ENCODE data around the gene NAA38.
A peak's percentile ranks its signal among the peaks of the same experiment; 100 is the strongest.

The NAA38 gene

DNA sequence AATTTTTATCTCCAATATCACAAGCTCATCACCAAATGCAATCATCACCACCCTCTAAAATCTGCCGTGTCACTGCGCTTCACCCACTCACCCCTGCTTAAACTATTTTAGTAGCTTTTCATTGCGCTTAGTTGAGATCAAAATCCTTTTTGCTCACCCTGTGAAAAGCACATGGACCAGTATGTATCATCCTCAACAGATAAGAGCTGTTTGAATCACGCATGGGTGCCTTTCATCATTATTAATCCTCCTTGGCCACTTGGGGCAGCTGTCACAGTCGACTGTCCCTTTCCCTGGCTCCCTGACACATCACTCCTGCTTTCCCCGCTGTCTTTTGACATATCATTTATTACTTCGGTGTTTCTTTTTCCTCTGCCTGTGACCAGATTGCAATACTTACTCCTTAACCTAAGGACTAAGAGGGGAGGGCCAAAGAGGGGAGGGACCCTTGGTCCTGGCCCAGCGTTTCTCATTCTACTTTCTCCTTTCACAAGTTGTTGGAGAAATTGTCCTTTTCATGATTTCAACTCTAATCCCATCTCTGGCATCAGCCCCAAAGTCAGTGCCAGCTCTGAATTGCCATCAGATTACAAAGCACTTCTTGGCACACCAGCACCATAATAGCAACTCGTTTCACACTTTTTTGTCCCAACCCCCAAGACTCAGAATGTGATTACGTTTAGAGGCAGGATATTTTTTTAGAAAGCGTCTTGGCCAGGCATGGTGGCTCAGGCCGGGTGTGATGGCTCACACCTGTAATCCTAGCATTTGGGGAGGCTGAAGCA, 32.0 kb downstream of the NAA38 start:
- Histone ChIP-seq H2BK15ac (ENCODE audit: low read depth, poor library complexity, severe bottlenecking) (no peak overlapping the region), H2BK12ac (ENCODE audit: low read length in 2 of 2) (no peak overlapping the region), H4K8ac (ENCODE audit: low read length) (no peak overlapping the region), H3K9me3 (ENCODE audit: control insufficient read depth, low read length) (no peaks in the 10 kb centered on the region), H3K4me2 (ENCODE audit: low read length, poor library complexity, severe bottlenecking) (no peak overlapping the region), H3K79me1 (replicated peaks; ENCODE audit: low read length, poor library complexity, severe bottlenecking) (no peaks in the 10 kb centered on the region), H2BK120ac (ENCODE audit: low read depth, low read length) (no peak overlapping the region), H4K91ac (ENCODE audit: low read length) (no peak overlapping the region), H2BK5ac (ENCODE audit: low read depth, low read length, poor library complexity, severe bottlenecking) (no peak overlapping the region), H3K27me3 (ENCODE audit: control insufficient read depth in 1 of 2, insufficient read depth in 1 of 2, low read length in 2 of 2) (peaks cover 6 to 36% of the 10 kb centered on the region in 2 experiments), H3K36me3 (ENCODE audit: control insufficient read depth in 1 of 2, insufficient read depth in 2 of 2, low read depth in 1 of 2, low read length in 2 of 2) (no peaks in the 10 kb centered on the region), H3K23ac (ENCODE audit: low read length in 2 of 2) (no peak overlapping the region), H3K4me1 (ENCODE audit: control insufficient read depth, insufficient read depth, low read depth, low read length) (no peaks in the 10 kb centered on the region), H2AFZ (ENCODE audit: low read depth, low read length) (no peak overlapping the region), H3K4ac (ENCODE audit: low read depth in 1 of 2, low read length in 2 of 2) (no peak overlapping the region), H3K9ac (ENCODE audit: low read length) (peak overlapping the region; percentile 33), H2AK5ac (ENCODE audit: low read length, severe bottlenecking) (no peak overlapping the region), H3K18ac (ENCODE audit: low read depth in 1 of 2, low read length in 2 of 2) (no peak overlapping the region), H3K4me3 (ENCODE audit: insufficient read depth in 1 of 2, low read depth in 1 of 2, low read length in 2 of 2) (no peak overlapping the region), H3K14ac (ENCODE audit: low read length in 2 of 2) (no peak overlapping the region), H3K27ac (ENCODE audit: low read length, poor library complexity, severe bottlenecking) (no peak overlapping the region)
- WGBS = 62% methylated on average over 11 of the region's 12 CpGs
- peak; percentile 24 for DNase-seq

DNA sequence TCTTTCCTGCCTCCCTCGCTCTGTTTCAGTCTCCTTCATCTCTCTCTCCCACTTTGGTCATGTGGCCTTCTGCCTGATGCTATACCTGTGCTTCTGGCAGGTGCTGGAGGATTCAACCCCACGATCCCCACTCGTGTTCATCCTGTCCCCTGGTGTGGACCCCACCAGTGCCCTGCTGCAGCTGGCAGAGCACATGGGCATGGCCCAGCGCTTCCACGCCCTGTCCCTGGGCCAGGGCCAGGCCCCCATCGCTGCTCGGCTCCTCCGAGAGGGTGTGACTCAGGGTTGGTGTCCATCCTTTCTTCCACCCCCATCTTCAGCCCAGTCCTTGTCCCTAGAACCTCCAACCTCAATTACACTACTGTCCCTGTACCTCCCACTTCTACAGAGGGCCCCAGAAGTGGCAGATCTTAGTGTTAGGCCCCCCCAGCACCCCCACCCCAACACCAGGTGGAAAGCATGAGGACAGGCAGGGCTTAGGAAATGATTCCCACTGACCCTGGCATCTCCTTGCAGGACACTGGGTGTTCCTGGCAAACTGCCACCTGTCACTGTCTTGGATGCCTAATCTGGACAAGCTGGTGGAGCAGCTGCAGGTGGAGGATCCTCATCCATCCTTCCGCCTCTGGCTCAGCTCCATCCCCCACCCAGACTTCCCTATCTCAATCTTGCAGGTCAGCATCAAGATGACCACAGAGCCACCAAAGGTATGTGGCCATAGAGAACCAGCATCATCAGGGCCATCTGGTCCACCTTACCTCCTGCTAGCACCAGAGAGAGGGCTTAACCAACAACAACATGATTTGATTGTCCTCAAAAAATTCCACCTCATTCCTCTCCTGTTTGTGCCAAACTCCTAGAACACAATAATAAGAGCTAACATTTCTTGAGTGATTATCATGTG, 33.1 kb downstream of the NAA38 start:
- H3K27ac ChIP-seq (ENCODE audit: low read length, poor library complexity, severe bottlenecking) = no peak overlapping the region
- H3K4me3 ChIP-seq (ENCODE audit: insufficient read depth in 1 of 2, low read depth in 1 of 2, low read length in 2 of 2) = no peak overlapping the region
- no peak overlapping the region for H4K8ac ChIP-seq (ENCODE audit: low read length)
- H2BK15ac ChIP-seq (ENCODE audit: low read depth, poor library complexity, severe bottlenecking) = no peak overlapping the region
- no peak overlapping the region for H3K4me2 ChIP-seq (ENCODE audit: low read length, poor library complexity, severe bottlenecking)
- H3K27me3 ChIP-seq (ENCODE audit: control insufficient read depth in 1 of 2, insufficient read depth in 1 of 2, low read length in 2 of 2) = peaks cover 11 to 40% of the 10 kb centered on the region in 2 experiments
- 76% methylated on average over 9 of the region's 9 CpGs for WGBS
- no peak overlapping the region for H2BK5ac ChIP-seq (ENCODE audit: low read depth, low read length, poor library complexity, severe bottlenecking)
- no peaks in the 10 kb centered on the region for H3K4me1 ChIP-seq (ENCODE audit: control insufficient read depth, insufficient read depth, low read depth, low read length)
- H3K79me1 ChIP-seq (replicated peaks; ENCODE audit: low read length, poor library complexity, severe bottlenecking) = no peaks in the 10 kb centered on the region
- DNase-seq = no peak
- no peaks in the 10 kb centered on the region for H3K36me3 ChIP-seq (ENCODE audit: control insufficient read depth in 1 of 2, insufficient read depth in 2 of 2, low read depth in 1 of 2, low read length in 2 of 2)
- H4K91ac ChIP-seq (ENCODE audit: low read length) = no peak overlapping the region
- H2BK120ac ChIP-seq (ENCODE audit: low read depth, low read length) = no peak overlapping the region
- H3K9me3 ChIP-seq (ENCODE audit: control insufficient read depth, low read length) = no peaks in the 10 kb centered on the region
- no peak overlapping the region for H3K23ac ChIP-seq (ENCODE audit: low read length in 2 of 2)
- H3K9ac ChIP-seq (ENCODE audit: low read length) = peak overlapping the region; percentile 33
- no peak overlapping the region for H2AK5ac ChIP-seq (ENCODE audit: low read length, severe bottlenecking)
- no peak overlapping the region for H3K18ac ChIP-seq (ENCODE audit: low read depth in 1 of 2, low read length in 2 of 2)
- H3K4ac ChIP-seq (ENCODE audit: low read depth in 1 of 2, low read length in 2 of 2) = no peak overlapping the region
- no peak overlapping the region for H2AFZ ChIP-seq (ENCODE audit: low read depth, low read length)
- no peak overlapping the region for H2BK12ac ChIP-seq (ENCODE audit: low read length in 2 of 2)
- H3K14ac ChIP-seq (ENCODE audit: low read length in 2 of 2) = no peak overlapping the region

DNA sequence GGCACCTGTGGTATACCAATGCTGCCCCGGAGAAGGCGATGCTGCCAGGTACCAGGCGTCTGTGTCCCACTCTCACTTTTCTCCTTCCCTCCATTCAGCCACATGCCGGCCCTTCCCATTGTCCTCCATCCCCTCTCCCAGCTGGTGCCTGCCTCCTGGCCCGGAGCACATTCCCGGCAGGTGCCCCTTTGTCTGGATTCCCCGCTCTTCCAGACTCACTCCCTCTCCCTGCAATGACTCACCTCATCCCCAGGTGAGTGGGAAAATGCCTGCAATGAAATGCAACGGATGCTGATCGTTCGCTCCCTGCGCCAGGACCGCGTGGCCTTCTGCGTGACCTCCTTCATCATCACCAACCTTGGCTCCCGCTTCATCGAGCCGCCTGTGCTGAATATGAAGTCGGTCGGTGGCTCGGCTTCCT, 33.8 kb downstream of the NAA38 start:
- H3K4me2 ChIP-seq (ENCODE audit: low read length, poor library complexity, severe bottlenecking) = no peak overlapping the region
- H3K4me3 ChIP-seq (ENCODE audit: insufficient read depth in 1 of 2, low read depth in 1 of 2, low read length in 2 of 2) = no peak overlapping the region
- no peaks in the 10 kb centered on the region for H3K9me3 ChIP-seq (ENCODE audit: control insufficient read depth, low read length)
- no peak overlapping the region for H2BK120ac ChIP-seq (ENCODE audit: low read depth, low read length)
- peak overlapping the region; percentile 12 for H2BK15ac ChIP-seq (ENCODE audit: low read depth, poor library complexity, severe bottlenecking)
- H3K27me3 ChIP-seq (ENCODE audit: control insufficient read depth in 1 of 2, insufficient read depth in 1 of 2, low read length in 2 of 2) = peaks cover 18 to 46% of the 10 kb centered on the region in 2 experiments
- H4K8ac ChIP-seq (ENCODE audit: low read length) = no peak overlapping the region
- no peak for DNase-seq
- no peak overlapping the region for H2AK5ac ChIP-seq (ENCODE audit: low read length, severe bottlenecking)
- H2BK12ac ChIP-seq (ENCODE audit: low read length in 2 of 2) = peak overlapping the region in 1 of 2 experiments; percentile 1
- no peak overlapping the region for H3K9ac ChIP-seq (ENCODE audit: low read length)
- 77% methylated on average over 20 of the region's 20 CpGs for WGBS
- no peak overlapping the region for H2BK5ac ChIP-seq (ENCODE audit: low read depth, low read length, poor library complexity, severe bottlenecking)
- H3K23ac ChIP-seq (ENCODE audit: low read length in 2 of 2) = no peak overlapping the region
- H3K27ac ChIP-seq (ENCODE audit: low read length, poor library complexity, severe bottlenecking) = no peak overlapping the region
- H3K18ac ChIP-seq (ENCODE audit: low read depth in 1 of 2, low read length in 2 of 2) = no peak overlapping the region
- H2AFZ ChIP-seq (ENCODE audit: low read depth, low read length) = no peak overlapping the region
- no peak overlapping the region for H4K91ac ChIP-seq (ENCODE audit: low read length)
- no peak overlapping the region for H3K4ac ChIP-seq (ENCODE audit: low read depth in 1 of 2, low read length in 2 of 2)
- no peak overlapping the region for H3K14ac ChIP-seq (ENCODE audit: low read length in 2 of 2)
- no peaks in the 10 kb centered on the region for H3K79me1 ChIP-seq (replicated peaks; ENCODE audit: low read length, poor library complexity, severe bottlenecking)
- H3K36me3 ChIP-seq (ENCODE audit: control insufficient read depth in 1 of 2, insufficient read depth in 2 of 2, low read depth in 1 of 2, low read length in 2 of 2) = no peaks in the 10 kb centered on the region
- H3K4me1 ChIP-seq (ENCODE audit: control insufficient read depth, insufficient read depth, low read depth, low read length) = no peaks in the 10 kb centered on the region

DNA sequence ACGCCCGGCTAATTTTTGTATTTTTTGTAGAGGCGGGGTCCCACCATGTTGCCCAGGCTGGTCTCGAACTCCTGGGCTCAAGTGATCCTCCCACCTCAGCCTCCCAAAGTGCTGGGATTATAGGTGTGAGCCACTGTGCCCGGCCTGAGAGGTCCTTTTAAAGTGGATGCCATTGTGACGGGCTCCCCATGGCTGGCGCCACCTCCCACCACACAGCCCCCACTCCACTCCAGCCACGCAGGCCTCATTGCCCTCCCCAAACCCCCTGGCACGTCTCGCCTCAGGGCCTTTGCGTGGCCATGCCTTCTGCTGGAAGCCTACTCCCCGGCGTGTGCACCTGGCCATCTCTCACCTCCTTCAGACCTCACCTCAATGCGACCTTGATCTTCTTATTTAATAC, 35.2 kb downstream of the NAA38 start:
- Histone ChIP-seq H3K27me3 (ENCODE audit: control insufficient read depth in 1 of 2, insufficient read depth in 1 of 2, low read length in 2 of 2) (peaks cover 33 to 53% of the 10 kb centered on the region in 2 experiments), H3K18ac (ENCODE audit: low read depth in 1 of 2, low read length in 2 of 2) (no peak overlapping the region), H3K9me3 (ENCODE audit: control insufficient read depth, low read length) (no peaks in the 10 kb centered on the region), H3K4me2 (ENCODE audit: low read length, poor library complexity, severe bottlenecking) (no peak overlapping the region), H3K36me3 (ENCODE audit: control insufficient read depth in 1 of 2, insufficient read depth in 2 of 2, low read depth in 1 of 2, low read length in 2 of 2) (no peaks in the 10 kb centered on the region), H3K27ac (ENCODE audit: low read length, poor library complexity, severe bottlenecking) (no peak overlapping the region), H4K8ac (ENCODE audit: low read length) (no peak overlapping the region), H4K91ac (ENCODE audit: low read length) (no peak overlapping the region), H3K4me1 (ENCODE audit: control insufficient read depth, insufficient read depth, low read depth, low read length) (no peaks in the 10 kb centered on the region), H3K79me1 (replicated peaks; ENCODE audit: low read length, poor library complexity, severe bottlenecking) (no peaks in the 10 kb centered on the region), H2BK15ac (ENCODE audit: low read depth, poor library complexity, severe bottlenecking) (no peak overlapping the region), H3K4me3 (ENCODE audit: insufficient read depth in 1 of 2, low read depth in 1 of 2, low read length in 2 of 2) (no peak overlapping the region), H3K14ac (ENCODE audit: low read length in 2 of 2) (no peak overlapping the region), H2AFZ (ENCODE audit: low read depth, low read length) (no peak overlapping the region), H2BK120ac (ENCODE audit: low read depth, low read length) (no peak overlapping the region), H2AK5ac (ENCODE audit: low read length, severe bottlenecking) (no peak overlapping the region), H3K9ac (ENCODE audit: low read length) (no peak overlapping the region), H2BK12ac (ENCODE audit: low read length in 2 of 2) (no peak overlapping the region), H2BK5ac (ENCODE audit: low read depth, low read length, poor library complexity, severe bottlenecking) (no peak overlapping the region), H3K23ac (ENCODE audit: low read length in 2 of 2) (no peak overlapping the region), H3K4ac (ENCODE audit: low read depth in 1 of 2, low read length in 2 of 2) (no peak overlapping the region)
- no peak for DNase-seq
- 82% methylated on average over 14 of the region's 14 CpGs for WGBS
